HG03565 (cell line): Measurements from ENCODE around the gene SIK2.
"Not testable (repeated sequence)": the region's sequence is repeated elsewhere in the genome, so short reads cannot be mapped to it uniquely, and the experiment has no call there.

Source experiments
- ATAC-seq: cut with Tn5 transposase; IDR thresholded peaks from one replicate; pipeline ENCODE4 v1.9.1; 2021; ENCODE audit warnings: mild to moderate bottlenecking, moderate library complexity; ENCODE audit not compliant: unreplicated experiment

Gene SIK2

DNA sequence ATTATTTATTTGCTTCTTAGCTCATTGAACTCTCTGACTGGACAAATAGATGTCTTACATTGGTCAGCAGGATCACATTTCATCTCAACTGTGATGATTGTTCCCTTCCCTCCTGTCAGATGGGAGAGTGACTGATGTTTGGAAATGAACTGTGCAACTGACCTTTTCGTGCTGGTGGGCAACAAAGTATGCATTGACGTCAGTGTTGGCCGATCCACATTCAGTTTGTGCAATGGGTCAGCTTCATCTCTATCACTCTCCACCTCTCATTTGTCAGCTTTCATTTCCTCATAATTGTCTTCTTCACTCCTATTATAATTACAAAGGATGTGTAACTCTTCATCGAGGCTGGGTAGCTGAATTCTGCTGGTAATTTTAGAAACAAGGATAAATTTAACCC, 92.6 kb downstream of the SIK2 start:
- no peak for ATAC-seq

DNA sequence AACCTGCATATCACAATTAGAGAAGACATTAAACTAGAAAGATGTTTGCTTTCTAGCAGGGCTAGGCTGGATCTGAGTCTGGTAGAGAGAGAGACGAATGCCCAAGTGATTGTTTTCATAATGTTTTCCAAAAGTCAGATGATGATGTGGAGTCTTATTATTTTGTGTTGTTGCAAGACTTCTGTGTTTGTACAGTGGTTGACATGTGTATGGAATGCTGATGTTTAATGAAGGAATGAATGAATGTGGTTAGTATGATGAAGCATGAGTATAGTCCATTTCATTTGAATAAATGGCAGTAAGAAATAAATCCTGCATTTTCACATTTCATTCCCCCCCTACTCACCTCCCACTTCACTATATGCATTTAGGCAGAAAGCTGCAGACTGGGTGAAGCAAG, 94.3 kb downstream of the SIK2 start:
- no peak for ATAC-seq

DNA sequence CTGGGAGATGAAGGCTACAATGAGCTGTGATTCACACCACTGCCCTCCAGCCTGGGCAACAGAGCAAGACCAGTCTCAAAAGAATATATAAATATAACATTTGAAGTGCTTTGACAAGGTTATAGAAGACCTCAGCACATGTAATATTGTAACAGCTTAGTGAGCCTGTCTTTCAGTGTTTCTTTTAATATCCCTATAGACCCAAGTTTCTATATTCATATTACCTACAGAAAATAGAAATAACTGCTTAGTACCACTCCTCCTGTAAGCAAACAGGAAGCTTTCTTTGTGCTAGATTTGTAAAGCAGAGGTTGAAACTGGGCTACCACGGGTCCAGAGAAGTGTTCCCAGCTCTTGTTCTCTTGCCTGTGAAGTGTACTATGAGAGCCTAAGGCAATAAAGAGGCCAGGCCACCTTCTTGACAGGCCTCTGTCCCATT, 95.7 kb downstream of the SIK2 start:
- ATAC-seq, result peak; percentile 48

- ATAC-seq, result no peak
These were observed 96.8 kb downstream of the SIK2 start for GRCh38 chr11:111698852-111699559.

DNA sequence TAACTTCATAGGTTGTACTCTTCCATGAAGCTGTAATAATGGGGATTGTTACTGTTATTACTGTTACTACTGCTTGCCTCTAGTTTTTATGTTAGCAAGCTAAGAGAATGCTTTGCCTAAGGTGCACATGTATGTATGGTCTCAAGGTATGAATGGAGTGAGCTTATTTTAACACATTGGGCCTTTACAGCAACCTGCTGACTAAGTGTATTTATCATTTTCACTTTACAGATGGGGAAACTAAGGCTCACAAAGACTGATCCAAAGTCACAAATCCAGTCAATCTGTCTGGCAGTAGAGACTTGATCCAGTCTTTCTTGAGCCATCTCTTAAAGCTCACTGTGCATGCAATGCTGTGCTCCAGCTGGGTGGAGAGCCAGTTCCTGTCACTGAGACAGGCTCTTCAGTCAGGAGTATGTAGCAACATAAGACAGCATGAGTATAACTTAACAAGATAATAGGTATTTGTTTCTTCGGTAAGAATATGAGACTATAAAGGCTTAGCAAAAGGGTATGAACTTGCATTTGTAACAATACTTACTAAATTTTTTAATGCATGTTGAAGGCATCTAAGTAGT, 97.4 kb downstream of the SIK2 start:
- ATAC-seq, result no peak

GRCh38 chr11:111700162-111700561, 97.9 kb downstream of the SIK2 start:
- ATAC-seq, result no peak

DNA sequence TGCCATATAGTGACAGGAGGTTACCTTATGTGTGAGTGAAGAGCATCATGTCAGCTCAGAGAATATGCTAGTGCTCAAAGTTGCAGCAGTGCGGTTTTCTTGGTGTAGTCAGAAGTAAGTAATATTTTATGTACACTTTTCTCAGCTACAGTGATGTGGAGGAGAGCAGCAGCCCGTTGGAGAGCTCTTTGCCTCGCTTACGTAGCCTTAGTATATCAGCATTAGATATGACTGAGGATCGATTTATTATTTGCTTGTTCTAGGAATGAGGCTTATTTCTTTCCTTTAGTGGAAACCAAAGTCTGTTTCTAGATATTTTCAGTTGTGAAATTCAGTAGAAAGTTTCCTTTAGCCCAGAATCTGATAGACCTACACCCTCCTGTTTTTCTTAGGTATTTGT, 100.4 kb downstream of the SIK2 start:
- ATAC-seq, result no peak

DNA sequence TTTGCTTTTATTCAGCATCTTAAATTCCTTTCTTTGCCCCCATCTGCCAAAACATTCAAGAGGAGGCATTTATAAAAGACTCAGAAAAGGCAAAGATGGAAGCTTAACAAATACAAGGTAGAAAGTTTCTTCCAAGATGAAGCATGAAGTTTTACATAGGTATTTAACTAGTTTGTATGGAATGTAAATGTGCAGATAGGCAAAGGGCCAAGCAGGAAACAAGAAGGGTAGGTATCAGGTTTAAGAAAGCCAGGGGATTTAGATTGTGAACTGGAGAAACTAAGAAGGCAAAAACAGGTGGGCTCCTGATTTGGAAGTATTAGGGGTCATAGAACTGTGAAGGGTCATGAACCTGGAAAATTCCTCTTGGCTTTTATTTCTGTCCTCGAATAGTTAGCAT, 101.3 kb downstream of the SIK2 start:
- no peak for ATAC-seq

DNA sequence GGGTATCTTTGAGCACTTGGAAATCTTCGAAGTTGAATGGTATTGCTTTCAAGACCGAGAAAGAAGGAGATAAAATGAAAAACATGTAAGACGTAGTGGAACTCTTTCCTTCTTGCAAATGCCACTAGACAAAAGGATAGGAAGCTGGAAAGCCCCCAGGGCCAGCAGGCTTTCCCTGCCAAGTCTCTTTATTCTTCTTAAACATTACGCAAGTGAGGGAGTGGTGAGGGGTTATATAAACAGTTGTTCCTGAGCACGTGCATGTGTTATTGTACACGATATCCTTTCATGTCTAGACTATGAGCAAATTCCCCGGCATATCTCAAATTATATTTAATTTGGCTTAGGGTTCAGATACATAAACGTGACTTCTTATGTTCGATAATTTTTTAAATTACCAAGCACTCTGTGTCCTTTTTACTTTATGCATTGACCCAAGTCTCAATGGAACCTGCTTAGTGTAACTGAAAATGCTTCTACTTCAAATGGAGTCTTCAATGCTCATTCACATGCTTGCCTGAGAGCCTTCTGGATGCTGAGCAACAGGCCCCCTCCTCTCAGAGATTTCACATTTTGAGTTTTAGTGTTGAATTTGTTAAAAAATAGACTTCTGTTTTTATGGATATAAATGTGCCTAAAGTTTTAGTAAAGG, 104.9 kb downstream of the SIK2 start:
- ATAC-seq, result no peak

DNA sequence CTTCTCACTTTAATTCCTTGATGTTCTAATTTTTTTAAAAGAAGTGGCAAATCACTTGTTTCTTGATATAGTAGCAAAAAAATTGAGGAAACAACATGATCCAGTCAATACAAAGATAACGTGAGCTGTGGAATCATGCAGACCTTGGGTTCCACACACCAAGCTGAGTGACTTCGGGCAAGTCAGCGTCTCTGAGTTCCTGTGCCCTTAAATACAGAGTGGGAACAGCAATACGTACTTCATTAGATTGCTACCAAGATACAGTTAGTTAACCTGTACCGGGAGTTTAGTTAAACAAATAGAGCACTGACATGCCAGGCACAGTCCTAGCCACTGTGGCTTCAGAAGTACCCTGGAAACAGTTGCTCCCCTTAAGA, 105.4 kb downstream of the SIK2 start:
- no peak for ATAC-seq

DNA sequence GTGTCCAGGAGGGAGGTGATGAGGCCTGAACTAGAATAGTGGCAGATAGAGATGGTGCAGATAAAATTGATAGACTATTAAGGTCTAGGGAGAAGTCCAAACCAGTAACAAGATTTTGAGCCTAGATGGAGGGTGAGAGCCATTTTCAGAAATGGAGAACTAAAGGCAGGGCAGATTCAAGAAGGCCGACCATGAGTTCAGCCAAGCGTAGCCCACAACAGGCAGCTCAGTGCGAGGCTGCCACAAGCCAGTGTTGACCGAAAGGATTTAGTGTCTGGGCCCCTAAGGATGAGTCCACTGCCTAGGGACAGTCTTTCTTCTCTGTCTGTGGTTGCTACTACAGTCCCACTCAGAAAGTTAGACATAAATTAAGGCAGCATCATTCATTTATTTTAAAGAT, 112.3 kb downstream of the SIK2 start:
- no peak for ATAC-seq

DNA sequence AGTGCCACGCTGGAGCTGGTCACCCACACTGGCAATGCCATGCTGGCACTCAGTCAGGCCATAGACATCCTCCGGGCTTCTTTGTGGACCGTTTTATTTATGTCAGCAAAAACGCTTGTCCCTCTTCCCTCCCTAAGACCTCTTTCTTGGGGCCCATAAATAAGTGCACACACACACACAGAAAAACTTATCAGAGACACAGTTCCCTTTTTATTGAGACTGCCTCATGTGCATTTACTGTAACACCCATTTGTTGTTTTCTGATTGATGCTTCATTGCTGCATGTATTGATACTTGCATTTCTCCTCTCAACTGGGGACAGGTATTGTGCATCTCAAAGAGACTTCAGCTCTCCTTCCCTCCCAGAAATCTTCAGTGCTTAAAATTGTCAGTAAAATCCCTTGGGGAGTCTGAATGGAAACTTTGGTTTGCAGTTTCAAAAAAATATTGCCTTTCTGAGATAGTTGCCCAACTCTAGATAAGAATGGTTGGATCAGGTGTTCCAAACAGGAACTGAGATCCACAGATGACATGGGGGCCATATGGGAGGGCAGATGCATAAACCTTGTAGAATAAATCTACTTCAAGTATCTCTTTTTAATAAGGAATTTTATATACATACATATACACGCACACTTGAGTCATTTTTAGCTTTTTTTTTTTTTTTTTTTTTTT, 113.0 kb downstream of the SIK2 start:
- ATAC-seq, result no peak

GRCh38 chr11:111717660-111718059, 115.4 kb downstream of the SIK2 start:
- ATAC-seq, result not testable (repeated sequence)

- ATAC-seq, result no peak
These were observed 116.2 kb downstream of the SIK2 start for GRCh38 chr11:111718436-111718835.

DNA sequence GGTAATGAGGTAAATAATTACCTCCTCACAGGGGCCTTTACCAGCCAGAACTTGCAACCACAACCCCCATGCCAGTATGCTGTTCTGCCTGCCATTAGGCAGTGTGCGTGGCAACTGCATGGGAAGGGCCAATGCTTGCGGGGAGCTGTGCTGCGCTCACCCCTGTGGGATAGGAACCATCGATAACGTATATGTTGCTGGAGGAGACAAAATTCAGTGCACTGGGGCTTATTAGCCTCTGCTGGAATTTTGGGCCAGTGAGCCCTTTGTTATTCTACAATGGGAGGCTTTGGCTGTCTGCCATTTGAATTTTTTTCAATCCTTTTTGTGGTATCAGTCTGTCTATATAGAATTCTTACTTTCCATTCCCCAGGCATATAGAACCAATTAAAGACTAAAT, 116.6 kb downstream of the SIK2 start:
- ATAC-seq, result no peak

GRCh38 chr11:111719379-111719778, 117.1 kb downstream of the SIK2 start:
- no peak for ATAC-seq

GRCh38 chr11:111720801-111721494, 118.7 kb downstream of the SIK2 start:
- no peak for ATAC-seq

GRCh38 chr11:111722501-111722900, 120.3 kb downstream of the SIK2 start:
- ATAC-seq, result no peak

DNA sequence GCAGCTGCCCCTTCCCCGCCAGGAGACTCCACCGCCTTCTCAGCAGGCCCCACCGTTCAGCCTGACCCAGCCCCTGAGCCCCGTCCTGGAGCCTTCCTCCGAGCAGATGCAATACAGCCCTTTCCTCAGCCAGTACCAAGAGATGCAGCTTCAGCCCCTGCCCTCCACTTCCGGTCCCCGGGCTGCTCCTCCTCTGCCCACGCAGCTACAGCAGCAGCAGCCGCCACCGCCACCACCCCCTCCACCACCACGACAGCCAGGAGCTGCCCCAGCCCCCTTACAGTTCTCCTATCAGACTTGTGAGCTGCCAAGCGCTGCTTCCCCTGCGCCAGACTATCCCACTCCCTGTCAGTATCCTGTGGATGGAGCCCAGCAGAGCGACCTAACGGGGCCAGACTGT, 121.3 kb downstream of the SIK2 start:
- no peak for ATAC-seq

DNA sequence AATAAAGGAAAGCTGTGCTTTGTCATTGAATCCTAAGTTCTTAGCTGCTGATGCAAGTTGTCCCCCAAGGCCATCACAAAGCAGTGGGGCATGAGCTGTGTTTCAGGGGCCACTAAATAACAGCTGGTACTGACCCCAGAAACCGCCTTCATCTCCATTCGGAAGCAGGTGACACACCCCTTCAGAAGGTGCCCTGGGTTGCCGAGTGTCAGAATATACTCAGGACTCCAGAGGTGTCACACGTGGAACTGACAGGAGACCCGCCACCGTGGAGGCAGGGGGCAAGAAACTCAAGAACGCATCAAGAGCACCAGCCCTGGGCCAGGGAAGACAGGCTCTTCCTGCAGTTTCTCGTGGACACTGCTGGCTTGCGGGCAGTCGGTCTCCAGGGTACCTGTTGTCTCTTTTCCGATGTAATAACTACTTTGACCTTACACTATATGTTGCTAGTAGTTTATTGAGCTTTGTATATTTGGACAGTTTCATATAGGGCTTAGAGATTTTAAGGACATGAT, 122.4 kb downstream of the SIK2 start:
- ATAC-seq, result no peak

- no peak for ATAC-seq
These were observed 123.4 kb downstream of the SIK2 start for GRCh38 chr11:111725621-111726020.
